Parathyroid adenoma (tissue), 2 donors: ENCODE results near the gene IQCE.

Experiments used
- H2AFZ ChIP-seq: fragments of 300-600 bp; sonication (generic); one replicate; pipeline ENCODE4 v1.7.0; 2017; ENCODE audit warnings: antibody characterized with exemption, mild to moderate bottlenecking
- H3K27ac ChIP-seq: fragments of 300-600 bp; sonication (generic); one replicate; pipeline ENCODE4 v1.7.0; 2017
- H3K27me3 ChIP-seq: fragments of 300-600 bp; sonication (generic); one replicate; pipeline ENCODE4 v1.7.0; 2017; ENCODE audit warnings: low read length; ENCODE audit not compliant: control insufficient read depth, insufficient read depth
- H3K36me3 ChIP-seq: fragments of 300-600 bp; sonication (generic); one replicate; pipeline ENCODE4 v1.7.0; 2017; ENCODE audit warnings: low read length; ENCODE audit not compliant: control insufficient read depth, insufficient read depth
- H3K4me1 ChIP-seq: fragments of 300-600 bp; sonication (generic); one replicate; pipeline ENCODE4 v1.7.0; 2017; ENCODE audit warnings: control low read depth
- H3K4me2 ChIP-seq: fragments of 300-600 bp; sonication (generic); one replicate; pipeline ENCODE4 v1.7.0; 2017; ENCODE audit warnings: low read length
- H3K4me3 ChIP-seq: fragments of 300-600 bp; sonication (generic); one replicate; pipeline ENCODE4 v1.7.0; 2017; ENCODE audit warnings: low read depth, low read length
- H3K79me2 ChIP-seq: fragments of 300-600 bp; sonication (generic); one replicate; pipeline ENCODE4 v1.7.0; 2017; ENCODE audit warnings: control low read depth
- H3K9ac ChIP-seq: fragments of 300-600 bp; sonication (generic); one replicate; pipeline ENCODE4 v1.7.0; 2017; ENCODE audit warnings: mild to moderate bottlenecking
- H3K9me3 ChIP-seq: fragments of 300-600 bp; sonication (generic); one replicate; pipeline ENCODE4 v1.7.0; 2017; ENCODE audit warnings: low read length; ENCODE audit not compliant: control insufficient read depth
- CTCF ChIP-seq: fragments of 300-600 bp; sonication (generic); IDR thresholded peaks from one replicate; pipeline ENCODE4 v1.7.0; 2017; ENCODE audit warnings: antibody characterized with exemption, mild to moderate bottlenecking
- donor health status: primary hyperparathyroidism.

IQCE gene

GRCh38 chr7:2613098-2613930 lies 54.5 kb downstream of the IQCE start:
- no peak overlapping the region for H3K4me2 ChIP-seq
- H3K36me3 ChIP-seq: no peaks in the 10 kb centered on the region
- H3K79me2 ChIP-seq: no peaks in the 10 kb centered on the region
- no peak overlapping the region for H3K27ac ChIP-seq
- no peak overlapping the region for H3K4me3 ChIP-seq
- peaks cover 4% of the 10 kb centered on the region for H3K4me1 ChIP-seq
- no peak for TF ChIP-seq CTCF
- H3K9me3 ChIP-seq: no peaks in the 10 kb centered on the region
- no peak overlapping the region for H2AFZ ChIP-seq
- H3K27me3 ChIP-seq: no peaks in the 10 kb centered on the region
- no peak overlapping the region for H3K9ac ChIP-seq

- H3K79me2 ChIP-seq: no peaks in the 10 kb centered on the region
- peaks cover 4% of the 10 kb centered on the region for H3K4me1 ChIP-seq
- H3K27me3 ChIP-seq: no peaks in the 10 kb centered on the region
- TF ChIP-seq CTCF: no peak
- peak overlapping the region; percentile 13 for H2AFZ ChIP-seq
- H3K9ac ChIP-seq: no peak overlapping the region
- no peaks in the 10 kb centered on the region for H3K36me3 ChIP-seq
- H3K4me3 ChIP-seq: peak overlapping the region; percentile 38
- peak overlapping the region; percentile 25 for H3K4me2 ChIP-seq
- H3K9me3 ChIP-seq: no peaks in the 10 kb centered on the region
- H3K27ac ChIP-seq: no peak overlapping the region
Measured at GRCh38 chr7:2613931-2614600, 55.3 kb downstream of the IQCE start.

- no peaks in the 10 kb centered on the region for H3K79me2 ChIP-seq
- H3K4me2 ChIP-seq: peak overlapping the region; percentile 25
- H3K36me3 ChIP-seq: no peaks in the 10 kb centered on the region
- no peak overlapping the region for H3K27ac ChIP-seq
- H3K4me3 ChIP-seq: peak overlapping the region; percentile 38
- H3K9ac ChIP-seq: no peak overlapping the region
- H3K27me3 ChIP-seq: no peaks in the 10 kb centered on the region
- H3K9me3 ChIP-seq: no peaks in the 10 kb centered on the region
- no peak for TF ChIP-seq CTCF
- H3K4me1 ChIP-seq: peaks cover 4% of the 10 kb centered on the region
- H2AFZ ChIP-seq: no peak overlapping the region
Measured at GRCh38 chr7:2614631-2615330, 56.0 kb downstream of the IQCE start.

GRCh38 chr7:2616387-2617324 lies 57.9 kb downstream of the IQCE start:
- no peak overlapping the region for H3K4me3 ChIP-seq
- no peaks in the 10 kb centered on the region for H3K27me3 ChIP-seq
- no peak overlapping the region for H2AFZ ChIP-seq
- H3K9ac ChIP-seq: no peak overlapping the region
- no peaks in the 10 kb centered on the region for H3K79me2 ChIP-seq
- no peaks in the 10 kb centered on the region for H3K36me3 ChIP-seq
- no peak overlapping the region for H3K27ac ChIP-seq
- no peaks in the 10 kb centered on the region for H3K9me3 ChIP-seq
- TF ChIP-seq CTCF: no peak
- no peak overlapping the region for H3K4me2 ChIP-seq
- H3K4me1 ChIP-seq: peaks cover 11% of the 10 kb centered on the region
